Ovary (tissue), 3 donors: ENCODE data around the gene KIF1A.

ENCODE experiments used
- CTCF ChIP-seq, 3 donors: fragments of 450-650 bp in 2 of 3; fragments of 200-600 bp in 1 of 3; IDR thresholded peaks; one replicate each; pipeline versions ENCODE4 v1.5.1 to v1.8.0; 2016 to 2022; ENCODE audit warnings: antibody characterized with exemption in 3 of 3, mild to moderate bottlenecking in 1 of 3
- EP300 ChIP-seq: sonication (generic); formaldehyde crosslinking; IDR thresholded peaks from one replicate; pipeline ENCODE4 v1.6.1; 2017; ENCODE audit warnings: antibody characterized with exemption
- POLR2A ChIP-seq: fragments of 450-650 bp; IDR thresholded peaks from one replicate; pipeline ENCODE4 v1.6.1; 2017; ENCODE audit warnings: antibody characterized with exemption, mild to moderate bottlenecking, moderate library complexity
- donor health status: DM: no; HTN: no; CAD: no.

GRCh38 chr2:240718896-240719490 lies 101.0 kb downstream of the KIF1A start:
- TF ChIP-seq EP300 (no peak), CTCF (IDR thresholded peaks at IDR 0.05) (no peak), POLR2A (no peak)
